ENCODE measurements around the gene BRAF. TPM values are rescaled to one million over a fixed set of nuclear protein-coding genes. Genes with fewer than 3 reads are reported as not detected.

BRAF gene
- total RNA-seq, 2 donors from 2014 or later, result 27.6 to 35.1 TPM

- H3K27ac Mint-ChIP-seq, result no peak overlapping the region
- no peak overlapping the region for H3K4me3 Mint-ChIP-seq
- H3K9me3 Mint-ChIP-seq, result no peaks in the 10 kb centered on the region
- no peaks in the 10 kb centered on the region for H3K27me3 Mint-ChIP-seq
- peak; percentile 81 for ATAC-seq (replicated peaks)
- peaks cover 21% of the 10 kb centered on the region for H3K36me3 Mint-ChIP-seq (ENCODE audit: low read depth)
- H3K4me1 Mint-ChIP-seq, result peaks cover 31% of the 10 kb centered on the region
Observed at GRCh38 chr7:140876519-140877248, 48.0 kb downstream of the BRAF start.

- H3K4me3 Mint-ChIP-seq, result no peak overlapping the region
- peaks cover 29% of the 10 kb centered on the region for H3K4me1 Mint-ChIP-seq
- no peaks in the 10 kb centered on the region for H3K9me3 Mint-ChIP-seq
- peaks cover 15% of the 10 kb centered on the region for H3K36me3 Mint-ChIP-seq (ENCODE audit: low read depth)
- H3K27ac Mint-ChIP-seq, result no peak overlapping the region
- no peaks in the 10 kb centered on the region for H3K27me3 Mint-ChIP-seq
- ATAC-seq (replicated peaks), result no peak
Observed at GRCh38 chr7:140873434-140873833, 51.3 kb downstream of the BRAF start.

GRCh38 chr7:140870003-140870402 lies 54.7 kb downstream of the BRAF start:
- no peaks in the 10 kb centered on the region for H3K27me3 Mint-ChIP-seq
- H3K4me3 Mint-ChIP-seq, result no peak overlapping the region
- H3K4me1 Mint-ChIP-seq, result peaks cover 29% of the 10 kb centered on the region
- H3K27ac Mint-ChIP-seq, result no peak overlapping the region
- H3K9me3 Mint-ChIP-seq, result no peaks in the 10 kb centered on the region
- peaks cover 13% of the 10 kb centered on the region for H3K36me3 Mint-ChIP-seq (ENCODE audit: low read depth)
- no peak for ATAC-seq (replicated peaks)

GRCh38 chr7:140869430-140869829 lies 55.3 kb downstream of the BRAF start:
- Mint-ChIP-seq H3K36me3 (ENCODE audit: low read depth) (peaks cover 7% of the 10 kb centered on the region), H3K27me3 (no peaks in the 10 kb centered on the region), H3K4me1 (peaks cover 29% of the 10 kb centered on the region), H3K27ac (no peak overlapping the region), H3K4me3 (no peak overlapping the region), H3K9me3 (no peaks in the 10 kb centered on the region)
- ATAC-seq (replicated peaks), result no peak

GRCh38 chr7:140867467-140868462 lies 57.0 kb downstream of the BRAF start:
- no peaks in the 10 kb centered on the region for H3K27me3 Mint-ChIP-seq
- H3K36me3 Mint-ChIP-seq (ENCODE audit: low read depth), result no peaks in the 10 kb centered on the region
- peaks cover 28% of the 10 kb centered on the region for H3K4me1 Mint-ChIP-seq
- ATAC-seq (replicated peaks), result no peak
- peaks cover 5% of the 10 kb centered on the region for H3K9me3 Mint-ChIP-seq
- H3K4me3 Mint-ChIP-seq, result no peak overlapping the region
- no peak overlapping the region for H3K27ac Mint-ChIP-seq

- Mint-ChIP-seq H3K27me3 (no peaks in the 10 kb centered on the region), H3K4me3 (no peak overlapping the region), H3K4me1 (peaks cover 33% of the 10 kb centered on the region), H3K27ac (no peak overlapping the region), H3K36me3 (ENCODE audit: low read depth) (no peaks in the 10 kb centered on the region), H3K9me3 (peaks cover 5% of the 10 kb centered on the region)
- ATAC-seq (replicated peaks), result no peak
Observed at GRCh38 chr7:140866926-140867325, 57.8 kb downstream of the BRAF start.

GRCh38 chr7:140864732-140865131 lies 60.0 kb downstream of the BRAF start:
- no peaks in the 10 kb centered on the region for H3K36me3 Mint-ChIP-seq (ENCODE audit: low read depth)
- no peak overlapping the region for H3K4me3 Mint-ChIP-seq
- ATAC-seq (replicated peaks), result no peak
- peaks cover 35% of the 10 kb centered on the region for H3K4me1 Mint-ChIP-seq
- H3K9me3 Mint-ChIP-seq, result peaks cover 5% of the 10 kb centered on the region
- no peak overlapping the region for H3K27ac Mint-ChIP-seq
- no peaks in the 10 kb centered on the region for H3K27me3 Mint-ChIP-seq

GRCh38 chr7:140863867-140864266 lies 60.9 kb downstream of the BRAF start:
- Mint-ChIP-seq H3K27ac (no peak overlapping the region), H3K4me1 (peaks cover 32% of the 10 kb centered on the region), H3K36me3 (ENCODE audit: low read depth) (no peaks in the 10 kb centered on the region), H3K4me3 (no peak overlapping the region), H3K27me3 (no peaks in the 10 kb centered on the region), H3K9me3 (peaks cover 5% of the 10 kb centered on the region)
- ATAC-seq (replicated peaks), result no peak

- Mint-ChIP-seq H3K27ac (no peak overlapping the region), H3K9me3 (peaks cover 5% of the 10 kb centered on the region), H3K27me3 (no peaks in the 10 kb centered on the region), H3K4me3 (no peak overlapping the region), H3K4me1 (peaks cover 30% of the 10 kb centered on the region), H3K36me3 (ENCODE audit: low read depth) (no peaks in the 10 kb centered on the region)
- no peak for ATAC-seq (replicated peaks)
Observed at GRCh38 chr7:140863184-140863583, 61.5 kb downstream of the BRAF start.

GRCh38 chr7:140857048-140857447 lies 67.7 kb downstream of the BRAF start:
- ATAC-seq (replicated peaks), result no peak
- H3K9me3 Mint-ChIP-seq, result no peaks in the 10 kb centered on the region
- H3K4me3 Mint-ChIP-seq, result no peak overlapping the region
- peaks cover 32% of the 10 kb centered on the region for H3K4me1 Mint-ChIP-seq
- no peaks in the 10 kb centered on the region for H3K36me3 Mint-ChIP-seq (ENCODE audit: low read depth)
- no peaks in the 10 kb centered on the region for H3K27me3 Mint-ChIP-seq
- H3K27ac Mint-ChIP-seq, result peak overlapping the region; percentile 1

GRCh38 chr7:140841166-140841715 lies 83.5 kb downstream of the BRAF start:
- H3K27me3 Mint-ChIP-seq, result no peaks in the 10 kb centered on the region
- H3K36me3 Mint-ChIP-seq (ENCODE audit: low read depth), result peaks cover 42% of the 10 kb centered on the region
- ATAC-seq (replicated peaks), result no peak
- no peaks in the 10 kb centered on the region for H3K4me1 Mint-ChIP-seq
- no peaks in the 10 kb centered on the region for H3K9me3 Mint-ChIP-seq
- H3K27ac Mint-ChIP-seq, result no peak overlapping the region
- no peak overlapping the region for H3K4me3 Mint-ChIP-seq

GRCh38 chr7:140831724-140832123 lies 93.0 kb downstream of the BRAF start:
- no peaks in the 10 kb centered on the region for H3K9me3 Mint-ChIP-seq
- no peak overlapping the region for H3K4me3 Mint-ChIP-seq
- H3K4me1 Mint-ChIP-seq, result no peaks in the 10 kb centered on the region
- no peak for ATAC-seq (replicated peaks)
- H3K27me3 Mint-ChIP-seq, result no peaks in the 10 kb centered on the region
- peaks cover 49% of the 10 kb centered on the region for H3K36me3 Mint-ChIP-seq (ENCODE audit: low read depth)
- H3K27ac Mint-ChIP-seq, result no peak overlapping the region

GRCh38 chr7:140829720-140830119 lies 95.0 kb downstream of the BRAF start:
- ATAC-seq (replicated peaks), result no peak

GRCh38 chr7:140828741-140829140 lies 96.0 kb downstream of the BRAF start:
- Mint-ChIP-seq H3K4me1 (no peaks in the 10 kb centered on the region), H3K36me3 (ENCODE audit: low read depth) (peaks cover 49% of the 10 kb centered on the region), H3K27me3 (no peaks in the 10 kb centered on the region), H3K4me3 (no peak overlapping the region), H3K27ac (no peak overlapping the region), H3K9me3 (no peaks in the 10 kb centered on the region)
- no peak for ATAC-seq (replicated peaks)

More at GRCh38 chr7:140829720-140830119, 95.0 kb downstream of the BRAF start:
- H3K4me1 Mint-ChIP-seq, result no peaks in the 10 kb centered on the region
- H3K27ac Mint-ChIP-seq, result peak overlapping the region; percentile 12
- H3K4me3 Mint-ChIP-seq, result no peak overlapping the region
- no peaks in the 10 kb centered on the region for H3K27me3 Mint-ChIP-seq
- no peaks in the 10 kb centered on the region for H3K9me3 Mint-ChIP-seq
- peaks cover 49% of the 10 kb centered on the region for H3K36me3 Mint-ChIP-seq (ENCODE audit: low read depth)

Data from activated T-helper 17 cell treated with anti-CD3 and anti-CD28 coated beads, Interleukin-2, amount 50 U/mL, for 72 hours (primary cell).